ENCODE measurements around the gene TOM1L2.
A peak's percentile ranks its signal among the peaks of the same experiment; 100 is the strongest.

TOM1L2 gene

GRCh38 chr17:17899486-17899885, 72.7 kb downstream of the TOM1L2 start:
- no peak for DNase-seq (ENCODE audit: low read depth)

GRCh38 chr17:17898673-17899072, 73.5 kb downstream of the TOM1L2 start:
- no peak for DNase-seq (ENCODE audit: low read depth)

- DNase-seq (ENCODE audit: low read depth), result no peak
Measured at GRCh38 chr17:17897442-17897841, 74.8 kb downstream of the TOM1L2 start.

- DNase-seq (ENCODE audit: low read depth), result no peak
Measured at GRCh38 chr17:17896746-17897145, 75.5 kb downstream of the TOM1L2 start.

GRCh38 chr17:17893801-17894644, 78.2 kb downstream of the TOM1L2 start:
- DNase-seq (ENCODE audit: low read depth), result no peak

- DNase-seq (ENCODE audit: low read depth), result no peak
Measured at GRCh38 chr17:17892731-17893130, 79.5 kb downstream of the TOM1L2 start.

GRCh38 chr17:17892009-17892408, 80.2 kb downstream of the TOM1L2 start:
- no peak for DNase-seq (ENCODE audit: low read depth)

GRCh38 chr17:17890773-17891759, 81.1 kb downstream of the TOM1L2 start:
- peak; percentile 5 for DNase-seq (ENCODE audit: low read depth)

GRCh38 chr17:17889922-17890321, 82.3 kb downstream of the TOM1L2 start:
- no peak for DNase-seq (ENCODE audit: low read depth)

- no peak for DNase-seq (ENCODE audit: low read depth)
Measured at GRCh38 chr17:17888821-17889220, 83.4 kb downstream of the TOM1L2 start.

- DNase-seq (ENCODE audit: low read depth), result no peak
Measured at GRCh38 chr17:17888371-17888770, 83.8 kb downstream of the TOM1L2 start.

GRCh38 chr17:17887752-17888304, 84.4 kb downstream of the TOM1L2 start:
- no peak for DNase-seq (ENCODE audit: low read depth)

GRCh38 chr17:17886726-17887125, 85.5 kb downstream of the TOM1L2 start:
- DNase-seq (ENCODE audit: low read depth), result no peak

GRCh38 chr17:17886226-17886625, 86.0 kb downstream of the TOM1L2 start:
- no peak for DNase-seq (ENCODE audit: low read depth)

- DNase-seq (ENCODE audit: low read depth), result no peak
Measured at GRCh38 chr17:17884391-17885357, 87.5 kb downstream of the TOM1L2 start.

GRCh38 chr17:17883801-17884200, 88.4 kb downstream of the TOM1L2 start:
- no peak for DNase-seq (ENCODE audit: low read depth)

GRCh38 chr17:17882082-17882581, 90.1 kb downstream of the TOM1L2 start:
- no peak for DNase-seq (ENCODE audit: low read depth)

GRCh38 chr17:17880577-17881196, 91.5 kb downstream of the TOM1L2 start:
- no peak for DNase-seq (ENCODE audit: low read depth)

- no peak for DNase-seq (ENCODE audit: low read depth)
Measured at GRCh38 chr17:17877529-17878358, 94.5 kb downstream of the TOM1L2 start.
